ENCODE measurements around the gene SETD5.

- TF ChIP-seq CTCF (IDR thresholded peaks at IDR 0.05), result no peak
- no peak for TF ChIP-seq NR2C2 (CRISPR knock-in tag; IDR thresholded peaks at IDR 0.05)
- TF ChIP-seq IRF2 (CRISPR knock-in tag; IDR thresholded peaks at IDR 0.05; ENCODE audit: borderline replicate concordance, low read depth), result no peak
- TF ChIP-seq AFF4 (CRISPR knock-in tag; IDR thresholded peaks at IDR 0.05; ENCODE audit: borderline replicate concordance), result no peak
- no peak for TF ChIP-seq STAT6 (CRISPR knock-in tag; conservative IDR thresholded peaks at IDR 0.05; ENCODE audit: low read depth)
- TF ChIP-seq CREM (CRISPR knock-in tag; IDR thresholded peaks at IDR 0.05), result no peak
These were observed 27.9 kb upstream of the SETD5 start for GRCh38 chr3:9369508-9369907.
